Islet precursor cell (in vitro differentiated cells): Measurements from ENCODE around the gene SIGLEC6.
A peak's percentile ranks its signal among the peaks of the same experiment; 100 is the strongest.

Experiments used
- DNase-seq: peaks from one replicate; pipeline ENCODE4 v3.0.0-alpha.2; 2018

Gene SIGLEC6

GRCh38 chr19:51531349-51532315 is at the start of gene SIGLEC6:
Gene SIGLEC6 (minus strand): TSS chr19:51531670. CDS start chr19:51531648, 22 bp downstream.
- peak; percentile 64 for DNase-seq

- no peak for DNase-seq
Observed at GRCh38 chr19:51576850-51577249, 45.4 kb upstream of the SIGLEC6 start.

GRCh38 chr19:51573331-51573730 is 41.9 kb upstream of the SIGLEC6 start:
- no peak for DNase-seq

- no peak for DNase-seq
Observed at GRCh38 chr19:51572908-51573307, 41.4 kb upstream of the SIGLEC6 start.

GRCh38 chr19:51572410-51572809 is 40.9 kb upstream of the SIGLEC6 start:
- DNase-seq = no peak

- DNase-seq = no peak
Observed at GRCh38 chr19:51571599-51571998, 40.1 kb upstream of the SIGLEC6 start.

- peak; percentile 88 for DNase-seq
Observed at GRCh38 chr19:51570962-51571575, 39.6 kb upstream of the SIGLEC6 start, which contains the start of gene ZNF175. Gene ZNF175 (plus strand): TSS chr19:51571283. CDS start chr19:51573330, 2,047 bp downstream.

GRCh38 chr19:51568456-51568855 is 37.0 kb upstream of the SIGLEC6 start:
- no peak for DNase-seq

- no peak for DNase-seq
Observed at GRCh38 chr19:51567583-51567982, 36.1 kb upstream of the SIGLEC6 start.

- DNase-seq = no peak
Observed at GRCh38 chr19:51566489-51567100, 35.1 kb upstream of the SIGLEC6 start.

GRCh38 chr19:51565583-51565982 is 34.1 kb upstream of the SIGLEC6 start:
- DNase-seq = no peak

GRCh38 chr19:51564791-51565190 is 33.3 kb upstream of the SIGLEC6 start:
- no peak for DNase-seq

GRCh38 chr19:51560339-51560738 is 28.9 kb upstream of the SIGLEC6 start:
- DNase-seq = no peak

- DNase-seq = no peak
Observed at GRCh38 chr19:51559240-51559639, 27.8 kb upstream of the SIGLEC6 start.

GRCh38 chr19:51552996-51553725 is 21.7 kb upstream of the SIGLEC6 start:
- peak; percentile 95 for DNase-seq

GRCh38 chr19:51552608-51552995 is 21.1 kb upstream of the SIGLEC6 start:
- no peak for DNase-seq

GRCh38 chr19:51551673-51552432 is 20.4 kb upstream of the SIGLEC6 start:
- no peak for DNase-seq

- DNase-seq = no peak
Observed at GRCh38 chr19:51550848-51551672, 19.6 kb upstream of the SIGLEC6 start.

- no peak for DNase-seq
Observed at GRCh38 chr19:51549533-51550324, 18.3 kb upstream of the SIGLEC6 start.

- DNase-seq = no peak
Observed at GRCh38 chr19:51548891-51549305, 17.4 kb upstream of the SIGLEC6 start.
